ENCODE measurements around the gene RARS2. TPM values are rescaled to one million over a fixed set of nuclear protein-coding genes. Genes with fewer than 3 reads are reported as not detected.

Gene RARS2
- total RNA-seq, 3 donors from 2014 or later: 27.8 to 34.4 (median 30.7) TPM

DNA sequence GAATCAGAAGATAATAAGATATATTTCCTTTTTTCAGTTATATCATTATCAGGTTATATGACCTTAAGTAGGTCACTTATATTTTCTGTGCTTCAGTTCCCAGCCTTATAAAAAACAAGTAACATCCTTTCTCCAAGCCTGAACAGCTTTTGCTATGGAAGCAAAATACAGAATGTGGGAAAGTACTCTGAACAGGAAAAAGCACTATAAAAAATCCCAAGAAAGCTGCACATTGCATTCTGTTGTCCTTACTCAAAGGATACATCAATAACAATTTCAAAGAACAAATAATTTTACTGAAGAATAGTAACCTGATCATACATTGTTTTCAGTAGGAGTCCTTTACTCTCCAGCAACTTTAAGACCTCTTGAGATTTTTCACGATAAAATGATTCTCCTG, 60.6 kb downstream of the RARS2 start:
- intact Hi-C loops (cut with DNase I, micrococcal nuclease): no loop called here
- no peaks in the 10 kb centered on the region for H3K36me3 ChIP-seq (ENCODE audit: low read depth)
- DNase-seq (no peak), ATAC-seq (no peak)
- H3K9me3 ChIP-seq: no peaks in the 10 kb centered on the region
- no peak overlapping the region for H3K4me3 ChIP-seq
- no peaks in the 10 kb centered on the region for H3K4me1 ChIP-seq (ENCODE audit: low read depth)
- TF ChIP-seq, protein P1, sequence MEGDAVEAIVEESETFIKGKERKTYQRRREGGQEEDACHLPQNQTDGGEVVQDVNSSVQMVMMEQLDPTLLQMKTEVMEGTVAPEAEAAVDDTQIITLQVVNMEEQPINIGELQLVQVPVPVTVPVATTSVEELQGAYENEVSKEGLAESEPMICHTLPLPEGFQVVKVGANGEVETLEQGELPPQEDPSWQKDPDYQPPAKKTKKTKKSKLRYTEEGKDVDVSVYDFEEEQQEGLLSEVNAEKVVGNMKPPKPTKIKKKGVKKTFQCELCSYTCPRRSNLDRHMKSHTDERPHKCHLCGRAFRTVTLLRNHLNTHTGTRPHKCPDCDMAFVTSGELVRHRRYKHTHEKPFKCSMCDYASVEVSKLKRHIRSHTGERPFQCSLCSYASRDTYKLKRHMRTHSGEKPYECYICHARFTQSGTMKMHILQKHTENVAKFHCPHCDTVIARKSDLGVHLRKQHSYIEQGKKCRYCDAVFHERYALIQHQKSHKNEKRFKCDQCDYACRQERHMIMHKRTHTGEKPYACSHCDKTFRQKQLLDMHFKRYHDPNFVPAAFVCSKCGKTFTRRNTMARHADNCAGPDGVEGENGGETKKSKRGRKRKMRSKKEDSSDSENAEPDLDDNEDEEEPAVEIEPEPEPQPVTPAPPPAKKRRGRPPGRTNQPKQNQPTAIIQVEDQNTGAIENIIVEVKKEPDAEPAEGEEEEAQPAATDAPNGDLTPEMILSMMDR (IDR thresholded peaks at IDR 0.05): no peak

DNA sequence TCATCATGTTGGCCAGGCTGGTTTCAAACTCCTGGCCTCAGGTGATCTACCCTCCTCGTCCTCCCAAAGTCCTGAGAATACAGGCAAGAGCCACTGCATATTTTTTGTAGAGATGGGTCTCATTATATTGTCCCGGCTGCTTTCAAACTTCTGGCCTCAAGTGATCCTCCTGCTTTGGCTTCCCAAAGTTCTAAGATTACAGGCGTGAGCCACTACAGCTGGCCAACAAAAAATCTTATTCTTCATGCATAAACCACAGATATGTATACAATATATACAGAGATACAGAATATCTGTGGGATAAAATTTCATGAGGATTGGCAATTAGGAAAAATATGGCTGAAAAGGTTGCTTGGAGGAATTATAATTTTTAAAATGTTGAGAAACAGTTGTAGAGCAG, 67.1 kb downstream of the RARS2 start:
- no peak for ATAC-seq
- H3K36me3 ChIP-seq (ENCODE audit: low read depth): no peaks in the 10 kb centered on the region

DNA sequence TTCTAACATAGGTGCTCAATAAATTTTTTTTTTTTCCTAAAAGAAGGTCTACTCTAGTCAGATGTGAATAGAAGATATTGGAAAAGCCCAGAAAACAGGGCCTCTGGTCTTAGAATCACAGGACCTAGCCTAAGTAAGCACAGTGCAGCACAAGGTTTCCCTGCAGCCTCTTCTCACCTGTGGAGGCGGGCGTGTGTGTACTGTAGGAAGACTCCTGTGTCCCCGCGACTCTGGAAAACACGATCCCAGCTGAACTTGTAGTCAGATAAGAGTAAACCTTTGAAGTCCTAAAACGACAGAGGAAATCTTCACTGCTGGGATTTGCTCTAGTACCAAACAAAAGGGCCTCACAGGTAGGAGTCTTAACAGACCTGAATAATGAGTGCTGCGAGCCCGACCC, 71.3 kb downstream of the RARS2 start:
- no peaks in the 10 kb centered on the region for H3K36me3 ChIP-seq (ENCODE audit: low read depth)
- no peaks in the 10 kb centered on the region for H3K4me1 ChIP-seq (ENCODE audit: low read depth)

More for the DNA sequence above, 67.1 kb downstream of the RARS2 start:
- Histone ChIP-seq H3K4me1 (ENCODE audit: low read depth) (no peaks in the 10 kb centered on the region), H3K9me3 (no peaks in the 10 kb centered on the region), H3K4me3 (no peak overlapping the region)
- TF ChIP-seq, protein P1 (IDR thresholded peaks at IDR 0.05): no peak
- no peak for DNase-seq
- intact Hi-C loops (cut with DNase I, micrococcal nuclease): no loop called here

DNA sequence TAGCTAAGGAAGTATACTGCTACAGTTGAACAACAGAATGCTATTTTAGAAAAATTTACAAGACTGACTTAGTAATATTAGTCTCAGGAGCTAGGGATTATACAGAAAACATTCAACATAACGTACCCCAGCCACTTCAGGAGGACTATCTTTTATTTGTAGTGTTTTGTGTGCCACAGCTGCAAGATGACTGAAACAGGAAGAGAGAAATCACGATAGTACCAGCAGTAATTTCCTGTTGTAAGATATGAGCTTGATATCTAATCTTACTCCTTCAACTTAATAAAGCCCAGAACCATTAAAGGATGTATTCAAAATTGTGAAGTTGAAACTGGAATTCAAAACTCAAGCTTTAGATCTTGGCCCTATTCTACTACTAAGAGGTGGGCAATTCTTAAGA, 75.0 kb downstream of the RARS2 start:
- no peak overlapping the region for H3K4me3 ChIP-seq
- intact Hi-C loops (cut with DNase I, micrococcal nuclease): no loop called here
- TF ChIP-seq, protein P1 (IDR thresholded peaks at IDR 0.05): no peak
- H3K4me1 ChIP-seq (ENCODE audit: low read depth): no peaks in the 10 kb centered on the region
- ATAC-seq (no peak), DNase-seq (no peak)
- H3K36me3 ChIP-seq (ENCODE audit: low read depth): no peaks in the 10 kb centered on the region
- H3K9me3 ChIP-seq: no peaks in the 10 kb centered on the region

More for the DNA sequence above, 71.3 kb downstream of the RARS2 start:
- H3K9me3 ChIP-seq: no peaks in the 10 kb centered on the region
- intact Hi-C loops (cut with DNase I, micrococcal nuclease): no loop called here
- TF ChIP-seq, protein P1 (IDR thresholded peaks at IDR 0.05): no peak
- ATAC-seq: no peak
- DNase-seq: no peak
- H3K4me3 ChIP-seq: no peak overlapping the region

DNA sequence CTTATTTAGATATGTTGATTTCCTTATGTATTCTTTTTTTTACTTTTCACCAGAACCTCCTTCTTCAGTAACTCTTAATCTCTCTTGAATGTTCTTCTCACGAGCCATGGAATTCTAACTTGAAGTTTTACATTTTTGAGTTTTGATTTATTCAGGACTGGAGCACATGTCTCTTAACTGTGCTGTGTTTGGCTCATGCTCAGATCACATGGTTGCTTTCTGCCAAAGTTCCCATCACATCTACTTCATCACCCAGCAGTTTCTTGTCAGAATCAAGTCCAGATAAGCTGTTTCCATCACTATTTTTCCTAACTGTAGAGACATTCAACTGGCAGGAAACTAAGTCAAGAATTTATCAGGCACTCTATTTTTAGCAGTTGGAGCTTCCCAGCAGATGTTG, 85.3 kb downstream of the RARS2 start:
- no peaks in the 10 kb centered on the region for H3K36me3 ChIP-seq (ENCODE audit: low read depth)

More for the DNA sequence above, 85.3 kb downstream of the RARS2 start:
- no peaks in the 10 kb centered on the region for H3K4me1 ChIP-seq (ENCODE audit: low read depth)
- intact Hi-C loops (cut with DNase I, micrococcal nuclease): no loop called here
- H3K4me3 ChIP-seq: no peak overlapping the region
- TF ChIP-seq, protein P1 (IDR thresholded peaks at IDR 0.05): no peak
- DNase-seq: no peak
- no peak for ATAC-seq
- no peaks in the 10 kb centered on the region for H3K9me3 ChIP-seq
